ENCODE measurements around the gene KLRD1.
A peak's percentile ranks its signal among the peaks of the same experiment; 100 is the strongest.
"Not testable (repeated sequence)": the region's sequence is repeated elsewhere in the genome, so short reads cannot be mapped to it uniquely, and the experiment has no call there.

KLRD1 gene

GRCh38 chr12:10340946-10341345, 33.3 kb downstream of the KLRD1 start:
- WGBS, result no CpG with 5 or more reads among the region's 2 CpGs
- H2AK5ac ChIP-seq (ENCODE audit: low read length, severe bottlenecking); H3K9ac ChIP-seq (ENCODE audit: low read length); H3K23ac ChIP-seq (ENCODE audit: low read length in 2 of 2); H2BK12ac ChIP-seq (ENCODE audit: low read length in 2 of 2); H3K79me1 ChIP-seq (replicated peaks; ENCODE audit: low read length, poor library complexity, severe bottlenecking); H3K4ac ChIP-seq (ENCODE audit: low read depth in 1 of 2, low read length in 2 of 2); H3K18ac ChIP-seq (ENCODE audit: low read depth in 1 of 2, low read length in 2 of 2); H3K14ac ChIP-seq (ENCODE audit: low read length in 2 of 2); H4K91ac ChIP-seq (ENCODE audit: low read length); H2BK15ac ChIP-seq (ENCODE audit: low read depth, poor library complexity, severe bottlenecking); H3K4me1 ChIP-seq (ENCODE audit: control insufficient read depth, insufficient read depth, low read depth, low read length); DNase-seq; H3K9me3 ChIP-seq (ENCODE audit: control insufficient read depth, low read length); H2BK120ac ChIP-seq (ENCODE audit: low read depth, low read length); H4K8ac ChIP-seq (ENCODE audit: low read length); H3K4me2 ChIP-seq (ENCODE audit: low read length, poor library complexity, severe bottlenecking); H3K27ac ChIP-seq (ENCODE audit: low read length, poor library complexity, severe bottlenecking); H2BK5ac ChIP-seq (ENCODE audit: low read depth, low read length, poor library complexity, severe bottlenecking); H3K27me3 ChIP-seq (ENCODE audit: control insufficient read depth in 1 of 2, insufficient read depth in 1 of 2, low read length in 2 of 2); H3K4me3 ChIP-seq (ENCODE audit: insufficient read depth in 1 of 2, low read depth in 1 of 2, low read length in 2 of 2); H2AFZ ChIP-seq (ENCODE audit: low read depth, low read length); H3K36me3 ChIP-seq (ENCODE audit: control insufficient read depth in 1 of 2, insufficient read depth in 2 of 2, low read depth in 1 of 2, low read length in 2 of 2): not testable (repeated sequence)

- H3K27ac ChIP-seq (ENCODE audit: low read length, poor library complexity, severe bottlenecking), result no peak overlapping the region
- 100% methylated on average over 1 of the region's 1 CpG for WGBS
Observed at GRCh38 chr12:10341892-10342509, 34.3 kb downstream of the KLRD1 start.

GRCh38 chr12:10351457-10351856, 43.8 kb downstream of the KLRD1 start:
- not testable (repeated sequence) for H3K27me3 ChIP-seq (ENCODE audit: control insufficient read depth in 1 of 2, insufficient read depth in 1 of 2, low read length in 2 of 2); H3K4me3 ChIP-seq (ENCODE audit: insufficient read depth in 1 of 2, low read depth in 1 of 2, low read length in 2 of 2); H3K4me1 ChIP-seq (ENCODE audit: control insufficient read depth, insufficient read depth, low read depth, low read length); H3K79me1 ChIP-seq (replicated peaks; ENCODE audit: low read length, poor library complexity, severe bottlenecking); H3K18ac ChIP-seq (ENCODE audit: low read depth in 1 of 2, low read length in 2 of 2); H3K36me3 ChIP-seq (ENCODE audit: control insufficient read depth in 1 of 2, insufficient read depth in 2 of 2, low read depth in 1 of 2, low read length in 2 of 2); H3K27ac ChIP-seq (ENCODE audit: low read length, poor library complexity, severe bottlenecking); H2BK15ac ChIP-seq (ENCODE audit: low read depth, poor library complexity, severe bottlenecking); H2BK12ac ChIP-seq (ENCODE audit: low read length in 2 of 2); H2BK5ac ChIP-seq (ENCODE audit: low read depth, low read length, poor library complexity, severe bottlenecking); H2AK5ac ChIP-seq (ENCODE audit: low read length, severe bottlenecking); H3K9ac ChIP-seq (ENCODE audit: low read length); H3K14ac ChIP-seq (ENCODE audit: low read length in 2 of 2); H4K91ac ChIP-seq (ENCODE audit: low read length); H3K23ac ChIP-seq (ENCODE audit: low read length in 2 of 2); H4K8ac ChIP-seq (ENCODE audit: low read length); H3K9me3 ChIP-seq (ENCODE audit: control insufficient read depth, low read length); H3K4ac ChIP-seq (ENCODE audit: low read depth in 1 of 2, low read length in 2 of 2); H3K4me2 ChIP-seq (ENCODE audit: low read length, poor library complexity, severe bottlenecking); DNase-seq; H2AFZ ChIP-seq (ENCODE audit: low read depth, low read length); H2BK120ac ChIP-seq (ENCODE audit: low read depth, low read length)
- WGBS, result 59% methylated on average over 3 of the region's 3 CpGs

More at GRCh38 chr12:10341892-10342509, 34.3 kb downstream of the KLRD1 start:
- Histone ChIP-seq H3K23ac (ENCODE audit: low read length in 2 of 2) (no peak overlapping the region), H4K8ac (ENCODE audit: low read length) (no peak overlapping the region), H3K4me2 (ENCODE audit: low read length, poor library complexity, severe bottlenecking) (no peak overlapping the region), H3K9me3 (ENCODE audit: control insufficient read depth, low read length) (no peaks in the 10 kb centered on the region), H4K91ac (ENCODE audit: low read length) (no peak overlapping the region), H2BK5ac (ENCODE audit: low read depth, low read length, poor library complexity, severe bottlenecking) (no peak overlapping the region), H3K27me3 (ENCODE audit: control insufficient read depth in 1 of 2, insufficient read depth in 1 of 2, low read length in 2 of 2) (no peaks in the 10 kb centered on the region), H2BK15ac (ENCODE audit: low read depth, poor library complexity, severe bottlenecking) (no peak overlapping the region), H3K4ac (ENCODE audit: low read depth in 1 of 2, low read length in 2 of 2) (no peak overlapping the region), H3K36me3 (ENCODE audit: control insufficient read depth in 1 of 2, insufficient read depth in 2 of 2, low read depth in 1 of 2, low read length in 2 of 2) (no peaks in the 10 kb centered on the region), H2BK12ac (ENCODE audit: low read length in 2 of 2) (no peak overlapping the region), H3K79me1 (replicated peaks; ENCODE audit: low read length, poor library complexity, severe bottlenecking) (no peaks in the 10 kb centered on the region), H3K18ac (ENCODE audit: low read depth in 1 of 2, low read length in 2 of 2) (no peak overlapping the region), H2BK120ac (ENCODE audit: low read depth, low read length) (no peak overlapping the region), H2AK5ac (ENCODE audit: low read length, severe bottlenecking) (no peak overlapping the region), H3K4me3 (ENCODE audit: insufficient read depth in 1 of 2, low read depth in 1 of 2, low read length in 2 of 2) (no peak overlapping the region), H3K4me1 (ENCODE audit: control insufficient read depth, insufficient read depth, low read depth, low read length) (peaks cover 7% of the 10 kb centered on the region), H3K9ac (ENCODE audit: low read length) (no peak overlapping the region), H3K14ac (ENCODE audit: low read length in 2 of 2) (no peak overlapping the region), H2AFZ (ENCODE audit: low read depth, low read length) (no peak overlapping the region)
- peak; percentile 3 for DNase-seq

GRCh38 chr12:10354071-10354470, 46.4 kb downstream of the KLRD1 start:
- no peak overlapping the region for H3K27ac ChIP-seq (ENCODE audit: low read length, poor library complexity, severe bottlenecking)
- H4K91ac ChIP-seq (ENCODE audit: low read length), result no peak overlapping the region
- peak overlapping the region; percentile 70 for H4K8ac ChIP-seq (ENCODE audit: low read length)
- H3K27me3 ChIP-seq (ENCODE audit: control insufficient read depth in 1 of 2, insufficient read depth in 1 of 2, low read length in 2 of 2), result no peaks in the 10 kb centered on the region
- H3K9me3 ChIP-seq (ENCODE audit: control insufficient read depth, low read length), result no peaks in the 10 kb centered on the region
- no peak overlapping the region for H3K4me3 ChIP-seq (ENCODE audit: insufficient read depth in 1 of 2, low read depth in 1 of 2, low read length in 2 of 2)
- H3K36me3 ChIP-seq (ENCODE audit: control insufficient read depth in 1 of 2, insufficient read depth in 2 of 2, low read depth in 1 of 2, low read length in 2 of 2), result no peaks in the 10 kb centered on the region
- peak overlapping the region; percentile 49 to 71 for H2BK12ac ChIP-seq (ENCODE audit: low read length in 2 of 2)
- WGBS, result 93% methylated on average over 4 of the region's 4 CpGs
- no peak overlapping the region for H3K9ac ChIP-seq (ENCODE audit: low read length)
- H2BK5ac ChIP-seq (ENCODE audit: low read depth, low read length, poor library complexity, severe bottlenecking), result no peak overlapping the region
- no peak overlapping the region for H3K4me2 ChIP-seq (ENCODE audit: low read length, poor library complexity, severe bottlenecking)
- peaks cover 7% of the 10 kb centered on the region for H3K4me1 ChIP-seq (ENCODE audit: control insufficient read depth, insufficient read depth, low read depth, low read length)
- peak overlapping the region in 1 of 2 experiments; percentile 84 for H3K18ac ChIP-seq (ENCODE audit: low read depth in 1 of 2, low read length in 2 of 2)
- H2BK120ac ChIP-seq (ENCODE audit: low read depth, low read length), result peak overlapping the region; percentile 45
- H3K14ac ChIP-seq (ENCODE audit: low read length in 2 of 2), result peak overlapping the region in 1 of 2 experiments; percentile 15
- no peak overlapping the region for H2AK5ac ChIP-seq (ENCODE audit: low read length, severe bottlenecking)
- no peak overlapping the region for H3K4ac ChIP-seq (ENCODE audit: low read depth in 1 of 2, low read length in 2 of 2)
- peak overlapping the region; percentile 18 for H2AFZ ChIP-seq (ENCODE audit: low read depth, low read length)
- no peak overlapping the region for H2BK15ac ChIP-seq (ENCODE audit: low read depth, poor library complexity, severe bottlenecking)
- DNase-seq, result no peak
- H3K23ac ChIP-seq (ENCODE audit: low read length in 2 of 2), result no peak overlapping the region
- H3K79me1 ChIP-seq (replicated peaks; ENCODE audit: low read length, poor library complexity, severe bottlenecking), result no peaks in the 10 kb centered on the region

Measured in mesenchymal stem cell (in vitro differentiated cells and primary cell).